GM21576 (cell line): Measurements from ENCODE around the gene KLK10.
"Not testable (repeated sequence)": the region's sequence is repeated elsewhere in the genome, so short reads cannot be mapped to it uniquely, and the experiment has no call there.

Experiments used
- ATAC-seq: cut with Tn5 transposase; IDR thresholded peaks from one replicate; pipeline ENCODE4 v1.9.1; 2021; ENCODE audit warnings: mild to moderate bottlenecking, moderate library complexity; ENCODE audit not compliant: unreplicated experiment

KLK10 gene

GRCh38 chr19:50969810-50970209 is 49.7 kb downstream of the KLK10 start:
- ATAC-seq = not testable (repeated sequence)

- no peak for ATAC-seq
These were observed 50.1 kb downstream of the KLK10 start, which contains the start of gene KLK6 for GRCh38 chr19:50969413-50969760. KLK6 (minus strand) TSS chr19:50969591; CDS start chr19:50968104, 1,487 bp downstream.

- no peak for ATAC-seq
These were observed 50.6 kb downstream of the KLK10 start for GRCh38 chr19:50968716-50969412.

GRCh38 chr19:50967929-50968715 is 51.4 kb downstream of the KLK10 start:
- ATAC-seq = no peak

GRCh38 chr19:50964266-50964665 is 55.2 kb downstream of the KLK10 start:
- no peak for ATAC-seq

GRCh38 chr19:50963381-50963780 is 56.1 kb downstream of the KLK10 start:
- ATAC-seq = no peak
